Posterior cingulate gyrus (tissue), 11 donors: Measurements from ENCODE around the gene STK11.
A peak's percentile ranks its signal among the peaks of the same experiment; 100 is the strongest.

Source experiments
- DNase-seq, 10 donors: peaks; one replicate each; pipeline versions ENCODE4 v3.0.0 to v3.0.0-alpha.2; 2020 to 2021; ENCODE audit warnings: mixed read lengths in 3 of 10
- intact Hi-C: fragments of 100-400 bp; cut with DNase I; formaldehyde crosslinking; loops from one replicate; pipeline ENCODE4 v1.15.1; 2023

The STK11 gene

DNA sequence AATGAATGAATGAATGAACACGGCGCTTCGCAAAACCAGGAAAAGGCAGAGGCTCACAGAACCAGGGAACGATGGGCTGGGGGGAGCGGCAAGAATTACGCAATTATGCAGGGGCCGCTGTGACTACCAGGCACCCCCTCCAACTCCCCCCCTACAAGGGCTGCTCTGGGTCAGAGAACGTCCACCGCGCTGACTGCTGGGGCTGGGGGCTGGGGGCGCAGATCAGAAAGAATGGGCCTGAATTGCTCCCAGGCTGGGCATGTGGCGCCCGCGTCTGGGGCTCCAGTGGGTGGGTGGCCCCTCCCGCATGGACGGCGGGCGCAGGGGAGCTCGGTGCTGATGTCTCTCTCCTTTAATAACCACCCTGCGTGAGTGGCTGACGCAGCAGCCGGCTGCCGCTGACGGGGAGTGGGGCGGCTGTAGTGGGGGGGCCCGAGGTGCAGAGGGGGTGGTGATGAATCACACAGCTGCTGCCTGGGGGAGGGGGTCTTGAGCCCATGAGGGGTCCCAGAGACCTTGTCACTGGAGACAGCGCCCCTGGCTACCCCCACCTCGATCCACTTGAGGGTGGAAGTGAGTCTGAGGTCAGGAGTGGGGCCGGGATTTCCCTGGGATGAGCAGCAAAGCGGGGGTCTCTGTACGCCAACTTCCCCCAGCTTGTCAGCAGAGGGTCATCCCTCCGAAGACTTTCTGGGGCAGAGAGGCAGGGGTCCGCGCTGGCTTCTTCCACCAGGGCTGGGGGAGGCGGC is 62.1 kb downstream of the STK11 start:
- DNase-seq = peak in 1 of 10 donors; percentile 89
- intact Hi-C loops = loop anchor here (1.0 kb wide), 2 partner anchors 18 to 23 kb away; no protein-coding TSS in a partner anchor

DNA sequence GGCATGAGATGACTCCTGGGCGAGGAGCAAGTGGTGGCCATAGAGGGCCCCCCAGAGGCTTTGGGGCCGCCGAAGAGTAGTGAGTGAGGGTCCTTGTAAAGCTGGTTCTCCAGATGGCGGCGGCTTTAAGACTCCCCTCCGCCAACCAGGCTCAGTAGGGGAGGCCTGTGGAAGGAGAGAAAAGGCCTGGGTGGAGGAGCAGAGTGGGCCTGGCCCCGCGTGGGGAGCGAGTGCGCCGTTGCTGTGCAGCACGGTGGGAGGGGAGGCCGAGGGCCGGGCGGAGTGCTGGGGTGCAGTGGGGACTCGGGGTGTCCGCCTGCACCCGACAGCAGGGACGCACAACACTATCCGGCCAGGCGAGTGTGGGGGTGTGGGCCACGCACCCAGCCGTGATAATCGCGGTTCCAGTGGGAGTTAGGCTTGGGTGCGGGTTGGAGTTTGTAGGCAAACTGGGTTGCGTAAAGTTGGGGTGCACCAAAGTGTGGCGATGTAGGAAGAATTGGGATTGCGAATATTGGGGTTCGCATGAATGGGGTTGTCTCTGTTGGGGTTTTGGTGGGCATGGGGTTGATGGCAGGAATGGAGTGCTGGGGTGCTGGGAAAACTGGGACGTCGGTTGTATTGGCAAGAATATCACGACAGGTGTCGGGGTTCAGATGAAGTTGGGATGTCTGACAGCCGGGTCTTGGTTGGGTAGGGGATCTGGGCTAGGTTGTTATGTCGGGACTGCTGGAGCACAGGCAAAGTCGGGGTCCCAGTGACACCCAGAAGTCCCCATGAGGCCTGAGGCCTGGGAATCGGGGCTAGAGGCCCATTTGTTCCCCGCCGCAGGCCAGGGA is 62.9 kb downstream of the STK11 start:
- no peak for DNase-seq
- intact Hi-C loops = loop anchor here (1.0 kb wide), 1 partner anchor 19 kb away; no protein-coding TSS in a partner anchor

DNA sequence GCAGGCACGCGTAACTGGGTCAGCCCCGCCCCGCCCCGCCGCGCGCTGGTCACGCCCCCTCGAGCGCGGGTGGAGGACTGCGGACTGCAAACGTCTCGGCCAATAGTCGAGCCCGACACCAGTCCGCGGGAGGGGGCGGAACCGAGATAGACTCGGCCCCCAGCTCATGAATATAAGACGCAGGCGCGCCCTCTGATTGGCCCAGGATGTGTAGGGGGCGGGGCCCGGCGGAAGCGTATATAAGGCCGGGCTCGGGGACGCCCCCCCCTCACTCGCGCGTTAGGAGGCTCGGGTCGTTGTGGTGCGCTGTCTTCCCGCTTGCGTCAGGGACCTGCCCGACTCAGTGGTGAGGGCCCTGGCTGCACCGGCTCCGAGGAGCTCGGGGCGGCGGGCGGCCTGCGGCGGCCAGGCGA is 63.5 kb downstream of the STK11 start, which contains the start of gene CIRBP:
Gene CIRBP (plus strand): TSS at position 268 of the 413 bp plus-strand sequence. CDS start 1,602 bp downstream, outside the sequence.
- peak; percentile 99 to 100 (median 100) for DNase-seq
- intact Hi-C loops = no loop called here

DNA sequence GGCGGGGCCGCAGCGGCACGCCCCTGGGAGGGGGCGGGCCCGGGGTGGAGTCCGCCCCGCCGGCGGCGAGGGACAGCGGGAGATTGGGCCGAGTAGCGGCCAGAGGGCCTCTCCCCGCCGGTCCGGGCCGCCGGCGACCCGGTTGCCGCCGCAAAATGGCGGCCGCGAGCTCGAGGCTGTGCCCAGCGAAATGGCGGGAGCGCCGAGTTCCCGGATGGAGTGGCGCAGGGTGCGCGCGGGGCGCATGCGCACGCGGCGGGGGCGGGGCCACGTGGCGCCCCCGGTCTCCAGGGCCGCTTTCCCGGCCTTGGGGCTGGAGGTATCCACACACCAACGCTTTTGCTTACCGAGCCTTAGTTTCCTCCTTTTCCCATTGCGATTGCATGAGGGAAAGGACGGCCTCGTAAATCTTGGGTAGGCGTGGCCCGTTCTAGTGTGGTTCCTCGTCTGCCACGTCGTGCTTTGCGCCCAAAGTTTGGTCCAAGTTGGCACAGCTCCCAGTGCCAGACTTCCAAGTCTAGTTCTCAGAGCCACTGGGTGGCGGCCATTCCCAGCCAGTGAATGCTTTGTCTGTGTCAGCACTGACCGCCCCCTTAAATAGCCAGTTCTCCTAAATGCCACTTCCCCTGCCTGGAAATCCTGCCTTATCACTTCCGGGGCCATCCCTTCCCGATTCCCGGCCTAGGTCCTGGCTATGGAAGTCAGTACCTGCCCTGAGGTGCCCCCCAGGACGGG is 64.1 kb downstream of the STK11 start:
- intact Hi-C loops = loop anchor here (10.0 kb wide), 1 partner anchor 165 kb away; the partner anchor contains the start of gene RPS15
- peak; percentile 70 to 96 (median 77) for DNase-seq

DNA sequence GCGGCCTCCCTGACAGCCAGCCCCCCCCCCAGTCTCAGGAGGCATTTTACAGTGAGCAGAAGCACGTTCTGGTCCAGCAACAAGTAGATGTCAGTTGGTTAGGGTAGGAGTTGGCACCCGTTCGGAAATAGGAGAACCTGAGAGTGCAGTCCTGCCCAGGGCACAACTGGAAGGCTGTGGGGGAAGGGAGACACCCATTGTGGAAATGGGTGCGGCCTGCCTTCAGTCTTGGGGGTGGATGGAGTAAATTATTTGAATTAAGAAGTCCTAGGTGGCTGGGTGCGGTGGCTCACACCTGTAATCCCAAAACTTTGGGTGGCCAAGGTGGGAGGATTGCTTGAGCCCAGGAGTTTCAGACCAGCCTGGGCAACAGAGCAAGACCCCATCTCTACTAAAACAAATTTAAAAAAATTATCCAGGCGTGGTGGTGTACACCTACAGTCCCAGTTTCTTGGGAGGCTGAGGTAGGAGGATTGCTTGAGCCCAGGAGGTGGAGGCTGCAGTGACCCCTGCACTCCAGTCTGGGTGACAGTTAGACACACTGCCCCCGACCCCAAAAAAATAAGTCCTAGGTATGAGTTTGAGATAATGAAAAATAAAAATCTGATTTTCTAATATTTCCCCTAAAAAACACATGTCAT is 64.8 kb downstream of the STK11 start:
- intact Hi-C loops = loop anchor here (10.0 kb wide), 1 partner anchor 164 kb away; the partner anchor contains the start of gene RPS15
- DNase-seq = no peak

DNA sequence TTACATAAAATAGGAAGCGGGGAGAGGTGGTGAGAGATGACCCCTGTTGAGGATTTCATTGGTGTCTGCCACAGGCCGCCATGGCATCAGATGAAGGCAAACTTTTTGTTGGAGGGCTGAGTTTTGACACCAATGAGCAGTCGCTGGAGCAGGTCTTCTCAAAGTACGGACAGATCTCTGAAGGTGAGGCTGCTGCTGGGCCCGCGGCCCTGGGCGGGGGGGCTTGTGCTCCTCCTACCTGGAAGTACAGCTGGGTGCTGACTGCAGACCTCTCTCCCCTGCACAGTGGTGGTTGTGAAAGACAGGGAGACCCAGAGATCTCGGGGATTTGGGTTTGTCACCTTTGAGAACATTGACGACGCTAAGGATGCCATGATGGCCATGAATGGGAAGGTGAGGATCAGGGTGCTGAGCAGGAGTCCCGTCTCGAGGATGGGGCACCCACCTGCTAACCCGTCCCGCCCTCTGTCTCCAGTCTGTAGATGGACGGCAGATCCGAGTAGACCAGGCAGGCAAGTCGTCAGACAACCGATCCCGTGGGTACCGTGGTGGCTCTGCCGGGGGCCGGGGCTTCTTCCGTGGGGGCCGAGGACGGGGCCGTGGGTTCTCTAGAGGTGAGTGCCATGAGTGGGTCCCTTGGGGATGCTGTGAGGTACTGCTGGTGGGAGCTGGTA is 65.4 kb downstream of the STK11 start:
- intact Hi-C loops = loop anchor here (10.0 kb wide), 1 partner anchor 164 kb away; the partner anchor contains the start of gene RPS15
- DNase-seq = no peak

DNA sequence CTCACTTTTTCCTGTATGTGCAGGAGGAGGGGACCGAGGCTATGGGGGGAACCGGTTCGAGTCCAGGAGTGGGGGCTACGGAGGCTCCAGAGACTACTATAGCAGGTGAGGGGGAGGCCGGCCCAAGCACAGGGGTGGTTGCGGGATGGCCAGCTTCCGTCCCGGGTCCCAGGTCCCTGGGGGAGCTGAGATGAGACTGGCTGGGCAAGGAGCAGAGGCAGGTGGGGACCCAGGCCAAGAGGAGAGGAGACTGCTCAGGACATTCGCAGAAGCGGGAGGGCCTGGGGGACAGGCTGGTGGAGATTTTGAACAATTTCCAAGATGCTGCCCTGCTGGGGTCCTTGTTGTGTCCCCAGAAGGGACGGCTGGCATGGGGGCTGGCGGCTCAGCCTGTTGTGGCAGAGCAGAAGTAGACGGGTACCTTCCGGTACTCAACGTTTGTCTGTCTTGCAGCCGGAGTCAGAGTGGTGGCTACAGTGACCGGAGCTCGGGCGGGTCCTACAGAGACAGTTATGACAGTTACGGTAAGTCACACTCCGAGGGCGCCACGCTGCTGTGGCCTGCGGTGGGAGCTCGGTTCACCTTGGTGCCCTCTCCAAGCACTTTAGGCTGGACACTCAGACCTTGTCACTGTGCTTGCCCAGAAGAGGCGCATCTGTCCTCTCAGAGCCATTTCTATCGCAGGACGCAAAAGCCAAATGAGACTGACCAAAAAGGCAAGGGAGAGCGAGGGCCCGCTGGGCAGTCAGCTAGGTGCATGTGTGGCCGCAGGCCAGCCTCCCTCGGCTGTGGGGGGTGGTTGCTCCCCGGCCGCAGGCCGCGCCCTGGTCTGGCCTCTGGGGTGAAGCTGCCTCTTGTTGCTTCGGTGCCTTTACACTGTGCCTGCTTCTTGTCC is 66.2 kb downstream of the STK11 start:
- no peak for DNase-seq
- intact Hi-C loops = loop anchor here (10.0 kb wide), 1 partner anchor 163 kb away; the partner anchor contains the start of gene RPS15

DNA sequence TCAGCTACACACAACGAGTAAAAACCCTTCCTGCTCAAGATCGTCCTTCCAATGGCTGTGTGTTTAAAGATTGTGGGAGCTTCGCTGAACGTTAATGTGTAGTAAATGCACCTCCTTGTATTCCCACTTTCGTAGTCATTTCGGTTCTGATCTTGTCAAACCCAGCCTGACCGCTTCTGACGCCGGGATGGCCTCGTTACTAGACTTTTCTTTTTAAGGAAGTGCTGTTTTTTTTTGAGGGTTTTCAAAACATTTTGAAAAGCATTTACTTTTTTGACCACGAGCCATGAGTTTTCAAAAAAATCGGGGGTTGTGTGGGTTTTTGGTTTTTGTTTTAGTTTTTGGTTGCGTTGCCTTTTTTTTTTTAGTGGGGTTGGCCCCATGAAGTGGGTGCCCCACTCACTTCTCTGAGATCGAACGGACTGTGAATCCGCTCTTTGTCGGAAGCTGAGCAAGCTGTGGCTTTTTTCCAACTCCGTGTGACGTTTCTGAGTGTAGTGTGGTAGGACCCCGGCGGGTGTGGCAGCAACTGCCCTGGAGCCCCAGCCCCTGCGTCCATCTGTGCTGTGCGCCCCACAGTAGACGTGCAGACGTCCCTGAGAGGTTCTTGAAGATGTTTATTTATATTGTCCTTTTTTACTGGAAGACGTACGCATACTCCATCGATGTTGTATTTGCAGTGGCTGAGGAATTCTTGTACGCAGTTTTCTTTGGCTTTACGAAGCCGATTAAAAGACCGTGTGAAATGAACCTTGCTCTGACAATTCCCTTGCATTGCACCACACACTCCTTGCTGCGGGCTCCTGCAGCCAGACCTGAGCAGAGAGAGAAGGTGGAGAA is 67.1 kb downstream of the STK11 start:
- intact Hi-C loops = loop anchor here (10.0 kb wide), 1 partner anchor 162 kb away; the partner anchor contains the start of gene RPS15
- DNase-seq = no peak

DNA sequence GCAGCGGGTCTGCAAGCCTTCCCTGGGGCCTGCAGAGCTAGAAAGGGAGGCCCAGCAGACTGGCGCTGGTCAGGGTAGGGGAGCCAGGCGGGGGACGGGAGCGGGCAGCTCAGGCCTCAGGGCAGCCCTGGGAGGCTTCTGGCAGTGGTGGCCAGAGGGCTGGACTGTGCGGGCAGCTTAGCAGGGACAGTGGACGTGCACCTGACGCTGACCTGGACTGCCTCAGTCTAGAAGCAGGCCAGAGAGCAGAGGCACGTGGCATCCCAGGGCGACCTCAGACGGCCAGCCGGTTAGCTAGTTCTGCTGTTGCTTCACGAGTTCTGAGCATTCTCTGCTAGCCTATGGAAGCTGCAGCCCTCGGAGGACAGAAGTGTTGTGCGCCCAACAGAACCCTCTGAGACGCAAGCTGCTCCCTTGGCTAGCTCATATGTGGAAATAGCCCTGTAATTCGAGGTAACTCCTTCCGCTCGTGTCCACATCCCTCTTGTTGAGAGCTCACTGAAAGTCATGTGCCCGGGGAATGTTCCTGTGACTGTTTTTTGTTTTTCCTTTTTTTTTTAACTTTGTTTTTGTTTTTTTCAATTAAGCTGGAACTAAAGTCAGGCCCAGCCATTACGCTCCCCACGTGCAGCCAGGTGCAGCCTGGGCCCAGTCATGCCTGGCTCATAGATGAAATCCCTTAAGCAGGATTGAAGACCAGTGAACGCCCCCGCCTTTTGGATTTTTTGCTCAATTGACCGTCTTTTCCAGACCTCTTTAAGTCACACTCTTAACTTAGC is 67.9 kb downstream of the STK11 start:
- no peak for DNase-seq
- intact Hi-C loops = loop anchor here (10.0 kb wide), 1 partner anchor 161 kb away; the partner anchor contains the start of gene RPS15

DNA sequence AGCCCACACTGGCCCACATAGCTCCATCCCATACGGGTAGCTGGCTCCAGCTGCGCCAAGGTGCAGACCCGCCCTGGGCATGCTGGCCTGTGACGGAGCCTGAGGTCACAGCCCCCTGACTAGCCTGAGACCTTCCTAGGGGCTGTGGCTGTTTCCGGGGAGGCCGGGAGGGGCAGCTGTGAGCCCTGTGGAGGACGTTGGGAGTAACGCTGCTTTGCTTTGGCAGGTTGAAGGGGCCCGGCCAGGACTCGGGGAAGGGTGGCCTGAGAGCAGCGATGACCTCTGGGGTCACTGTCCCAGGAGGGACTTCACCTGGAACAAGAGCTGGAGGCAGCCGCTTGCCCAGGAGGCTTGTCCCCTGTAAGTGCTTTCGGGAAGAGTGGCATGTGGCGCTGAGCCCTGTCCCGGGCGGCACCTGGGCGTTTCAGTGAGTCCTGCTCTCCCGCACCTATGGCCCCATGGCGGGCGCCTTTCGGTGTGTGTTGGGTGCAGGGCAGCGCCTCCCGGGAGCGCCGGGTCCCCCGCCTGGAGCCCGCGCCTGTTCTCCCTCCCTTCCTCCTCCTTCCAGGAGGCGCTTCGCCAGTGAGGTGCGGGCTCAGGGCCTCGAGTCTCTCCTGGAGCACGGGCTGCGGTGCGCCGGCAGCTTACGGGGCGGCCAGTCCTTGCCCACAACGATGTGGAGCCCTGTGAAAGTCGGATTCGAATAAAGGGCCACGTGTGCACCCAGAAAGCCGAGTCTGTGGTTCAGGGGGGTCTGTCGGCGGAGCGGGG is 68.7 kb downstream of the STK11 start:
- no peak for DNase-seq

DNA sequence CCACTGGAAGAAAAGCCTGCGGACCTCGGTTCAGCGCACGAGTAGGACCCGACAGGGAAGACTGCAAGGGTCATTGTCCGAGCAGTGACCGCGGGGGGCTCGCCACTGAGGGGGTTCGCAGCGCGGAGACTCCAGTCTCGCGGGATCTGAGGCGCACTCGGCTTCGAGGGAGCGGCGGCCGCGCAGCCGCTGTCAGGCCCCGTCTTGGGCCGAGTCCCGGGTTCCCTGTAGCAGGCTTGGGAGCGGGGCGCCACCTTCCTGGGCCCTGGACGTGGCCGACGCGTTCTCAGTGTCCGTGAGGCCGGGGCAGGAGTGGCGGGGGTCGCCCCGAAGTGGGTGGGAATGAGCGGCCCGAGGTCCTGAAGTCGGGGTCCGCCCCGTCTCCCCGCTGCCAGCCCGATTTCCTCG is 69.3 kb downstream of the STK11 start:
- no peak for DNase-seq
- intact Hi-C loops = loop anchor here (5.0 to 10.0 kb wide), 2 partner anchors 82 to 160 kb away; partner anchors contain the start of gene RPS15

More for the DNA sequence above, 68.7 kb downstream of the STK11 start:
- intact Hi-C loops = loop anchor here (10.0 kb wide), 1 partner anchor 161 kb away; the partner anchor contains the start of gene RPS15

DNA sequence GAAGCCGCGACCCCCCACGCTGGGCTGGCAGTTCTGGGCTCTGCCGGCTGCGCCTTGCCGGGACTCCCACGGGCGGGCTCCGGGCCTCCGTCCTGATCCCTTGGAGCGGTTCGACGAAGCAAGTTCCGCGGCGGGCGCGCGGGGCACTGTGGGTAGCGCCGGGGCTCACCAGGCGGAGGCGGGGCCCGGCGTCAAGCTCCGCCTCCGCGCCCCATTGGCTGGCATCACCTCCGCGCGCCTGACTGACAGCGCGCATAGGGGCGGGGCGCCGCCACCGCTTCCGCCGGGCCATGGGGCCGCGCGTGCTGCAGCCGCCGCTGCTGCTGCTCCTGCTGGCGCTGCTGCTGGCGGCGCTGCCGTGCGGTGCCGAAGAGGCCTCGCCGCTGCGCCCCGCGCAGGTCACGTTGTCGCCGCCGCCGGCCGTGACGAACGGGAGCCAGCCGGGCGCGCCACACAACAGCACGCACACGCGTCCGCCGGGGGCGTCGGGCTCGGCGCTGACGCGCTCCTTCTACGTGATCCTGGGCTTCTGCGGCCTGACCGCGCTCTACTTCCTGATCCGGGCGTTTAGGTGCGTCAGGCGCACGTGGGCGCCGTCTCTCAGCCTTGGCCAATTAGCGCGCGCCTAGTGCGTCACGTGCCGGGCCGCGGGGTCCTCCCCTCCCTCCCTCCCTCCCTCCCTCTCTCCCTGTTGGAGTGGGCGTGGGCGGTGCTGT is 69.8 kb downstream of the STK11 start, which contains the start of gene FAM174C:
Gene FAM174C (plus strand): TSS at position 271 of the 716 bp plus-strand sequence. CDS start 20 bp downstream, at position 291.
- DNase-seq = peak; percentile 89 to 99 (median 96)
- intact Hi-C loops = loop anchor here (5.0 to 10.0 kb wide), 2 partner anchors 82 to 159 kb away; partner anchors contain the start of gene RPS15

DNA sequence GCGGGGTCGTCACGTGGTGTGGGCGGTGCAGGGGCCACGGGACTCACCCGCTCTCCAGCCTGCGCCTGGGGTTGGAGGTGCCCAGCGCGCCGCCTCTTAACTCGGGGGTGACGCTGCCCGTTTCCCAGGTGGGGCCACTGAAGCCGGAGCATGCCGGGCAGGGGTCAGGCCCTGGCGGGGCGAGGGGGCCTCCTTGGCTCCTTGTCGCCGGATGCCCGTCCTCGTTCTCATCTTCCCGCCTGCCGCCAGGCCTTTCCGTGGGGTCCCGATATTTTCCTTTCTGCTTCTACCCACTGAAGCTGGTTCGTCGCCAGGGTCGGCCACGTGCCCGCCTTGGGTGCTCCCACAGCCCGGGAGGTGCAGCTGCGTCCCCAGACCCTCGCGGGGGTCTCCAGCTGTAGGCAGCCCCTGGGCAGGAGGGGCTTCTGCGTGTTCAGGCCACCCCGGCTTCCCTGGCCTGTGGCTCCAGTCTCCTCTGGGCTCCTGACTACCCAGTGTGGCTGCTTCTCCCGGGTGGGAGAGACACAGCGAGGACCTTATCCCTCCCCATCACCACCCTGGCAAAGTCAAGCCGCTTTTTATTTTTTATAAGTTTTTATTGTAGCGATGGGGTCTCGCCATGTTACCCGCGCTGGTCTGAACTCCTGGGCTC is 70.5 kb downstream of the STK11 start:
- DNase-seq = no peak
- intact Hi-C loops = loop anchor here (5.0 to 10.0 kb wide), 2 partner anchors 81 to 159 kb away; partner anchors contain the start of gene RPS15

DNA sequence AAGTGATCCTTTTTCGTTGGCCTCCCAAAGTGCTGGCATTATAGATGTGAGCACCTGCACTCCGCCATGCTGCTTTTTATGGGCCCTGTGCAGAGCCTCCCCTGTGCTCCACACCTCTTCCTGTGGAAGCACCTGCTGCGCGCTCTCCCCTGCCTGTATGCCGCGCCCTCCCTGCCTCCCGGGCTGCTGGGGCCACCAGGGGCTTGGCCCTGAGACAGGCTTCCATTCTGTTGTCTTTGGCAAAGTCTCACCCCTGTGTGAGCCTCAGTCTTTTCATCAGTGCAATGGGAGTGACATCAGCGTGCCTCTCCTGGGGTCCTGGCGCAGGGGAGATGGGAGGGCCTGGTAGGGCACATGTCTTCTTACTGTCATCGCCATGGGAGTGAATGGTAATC is 71.0 kb downstream of the STK11 start:
- DNase-seq = no peak
- intact Hi-C loops = loop anchor here (5.0 to 10.0 kb wide), 2 partner anchors 81 to 158 kb away; partner anchors contain the start of gene RPS15
